NCI-H128 (cell line): Measurements from ENCODE around the gene MYL6.

Source experiments
- DNase-seq: peaks from one replicate; lab custom pipeline; 2025; ENCODE audit not compliant: unreplicated experiment; lab: John Stamatoyannopoulos, UW

The MYL6 gene

GRCh38 chr12:56129206-56129941, 28.8 kb upstream of the MYL6 start:
- DNase-seq, result no peak

- no peak for DNase-seq
Measured at GRCh38 chr12:56129942-56130495, 28.1 kb upstream of the MYL6 start.

- no peak for DNase-seq
Measured at GRCh38 chr12:56130876-56131275, 27.3 kb upstream of the MYL6 start.

GRCh38 chr12:56134897-56135296, 23.3 kb upstream of the MYL6 start:
- no peak for DNase-seq

- DNase-seq, result no peak
Measured at GRCh38 chr12:56137853-56138571, 20.1 kb upstream of the MYL6 start.

- no peak for DNase-seq
Measured at GRCh38 chr12:56141946-56142784, 16.0 kb upstream of the MYL6 start.

- DNase-seq, result no peak
Measured at GRCh38 chr12:56143217-56143616, 14.9 kb upstream of the MYL6 start.

- DNase-seq, result no peak
Measured at GRCh38 chr12:56143870-56144269, 14.3 kb upstream of the MYL6 start.

- DNase-seq, result no peak
Measured at GRCh38 chr12:56145217-56145616, 12.9 kb upstream of the MYL6 start.

GRCh38 chr12:56146492-56147460, 11.4 kb upstream of the MYL6 start:
- no peak for DNase-seq

GRCh38 chr12:56150563-56150962, 7.6 kb upstream of the MYL6 start:
- DNase-seq, result no peak

- DNase-seq, result peak; percentile 24
Measured at GRCh38 chr12:56151672-56152131, 6.5 kb upstream of the MYL6 start.

GRCh38 chr12:56152132-56152755, 5.9 kb upstream of the MYL6 start, which contains the start of gene MYL6B:
TSS of gene MYL6B (plus strand) at chr12:56152587. CDS start at chr12:56153919, 1,332 bp downstream.
- peak; percentile 75 for DNase-seq

GRCh38 chr12:56152756-56153677, 5.1 kb upstream of the MYL6 start:
- DNase-seq, result no peak

- DNase-seq, result no peak
Measured at GRCh38 chr12:56153678-56154065, 4.5 kb upstream of the MYL6 start.

- no peak for DNase-seq
Measured at GRCh38 chr12:56154246-56154771, 3.9 kb upstream of the MYL6 start.

- DNase-seq, result no peak
Measured at GRCh38 chr12:56154818-56155217, 3.3 kb upstream of the MYL6 start.

- no peak for DNase-seq
Measured at GRCh38 chr12:56155256-56155845, 2.8 kb upstream of the MYL6 start.
